A549 (cell line): ENCODE results near the gene ABLIM1. TPM values are rescaled to one million over a fixed set of nuclear protein-coding genes. Genes with fewer than 3 reads are reported as not detected.

Experiments used
- ATAC-seq, 2 experiments: fragments of 200-7000 bp in 1 of 2; fragments of >200 bp in 1 of 2; cut with Nextera tagmentation in 1 of 2; cut with Tn5 transposase in 1 of 2; 3 replicates each; pipeline versions ENCODE4 v1.8.0 to v1.9.1; 2018 to 2020; ENCODE audit warnings: mild to moderate bottlenecking in 1 of 2, moderate library complexity in 1 of 2
- CTCF ChIA-PET: fragments of 300-600 bp; sonication (Branson Sonifier 250); formaldehyde crosslinking; extraction: SDS; loops from one replicate; lab custom pipeline; 2021; ENCODE audit warnings: antibody characterized with exemption, inconsistent platforms; lab: Yijun Ruan, JAX
- POLR2A ChIA-PET: fragments of 350-600 bp; formaldehyde crosslinking; extraction: SDS; loops from one replicate; lab custom pipeline; 2021; ENCODE audit warnings: antibody characterized with exemption, inconsistent platforms; lab: Yijun Ruan, JAX
- DNase-seq, 2 experiments: peaks; one replicate each; pipeline versions ENCODE4 v3.0.0 to v3.0.0-alpha.2; 2011 to 2016; ENCODE audit warnings: low read depth in 1 of 2, low spot score in 1 of 2
- FAIRE-seq: peaks from 2 replicates; lab custom pipeline; 2011; peaks lifted over from hg19 to GRCh38; lab: Jason Lieb, UNC
- H3K27ac ChIP-seq, 2 experiments: fragments of >200 bp; sonication (Bioruptor Twin); formaldehyde crosslinking; 3 replicates each; pipeline ENCODE4 v1.5.1; 2016 to 2017
- H3K4me1 ChIP-seq: fragments of >200 bp; sonication (Bioruptor Twin); formaldehyde crosslinking; 3 replicates; pipeline ENCODE4 v1.6.1; 2016
- H3K4me2 ChIP-seq: fragments of >200 bp; sonication (Bioruptor Twin); formaldehyde crosslinking; 3 replicates; pipeline ENCODE4 v1.6.1; 2016
- H3K4me3 ChIP-seq: fragments of >200 bp; sonication (Bioruptor Twin); formaldehyde crosslinking; 3 replicates; pipeline ENCODE4 v1.5.1; 2016
- H3K9me3 ChIP-seq: fragments of >200 bp; sonication (Bioruptor Twin); formaldehyde crosslinking; 3 replicates; pipeline ENCODE4 v1.6.1; 2016
- BCL3 ChIP-seq: fragments of >200 bp; sonication (Bioruptor Twin); formaldehyde crosslinking; IDR thresholded peaks from 3 replicates; pipeline ENCODE4 v1.6.1; 2016
- BHLHE40 ChIP-seq: IDR thresholded peaks from 2 replicates; pipeline ENCODE4 v1.6.1; 2012; ENCODE audit warnings: low read depth, low read length, inconsistent platforms
- CEBPB ChIP-seq, 2 experiments: fragments of >200 bp in 1 of 2; sonication (Bioruptor Twin) in 1 of 2; formaldehyde crosslinking in 1 of 2; IDR thresholded peaks; 2 replicates each; pipeline ENCODE4 v1.6.1; 2012 to 2016
- CTCF ChIP-seq: fragments of >200 bp; sonication (Bioruptor Twin); formaldehyde crosslinking; IDR thresholded peaks from 3 replicates; pipeline ENCODE4 v1.5.1; 2016
- E2F6 ChIP-seq: IDR thresholded peaks from 2 replicates; pipeline ENCODE4 v1.6.1; 2012; ENCODE audit warnings: low read depth, borderline replicate concordance
- HOXA7 ChIP-seq: fragments of 250-450 bp; sonication (Bioruptor Pico); IDR thresholded peaks from 2 replicates; pipeline ENCODE4 v1.5.0; 2020; ENCODE audit warnings: mild to moderate bottlenecking, moderate library complexity
- HOXB5 ChIP-seq: fragments of 250-450 bp; sonication (Bioruptor Pico); IDR thresholded peaks from 2 replicates; pipeline ENCODE4 v1.5.0; 2020; ENCODE audit warnings: mild to moderate bottlenecking, moderate library complexity
- MAX ChIP-seq: IDR thresholded peaks from 2 replicates; pipeline ENCODE4 v1.6.1; 2012
- MAZ ChIP-seq: fragments of 150-350 bp; IDR thresholded peaks from 2 replicates; pipeline ENCODE4 v1.6.1; 2014; ENCODE audit warnings: antibody characterized with exemption, low read depth, low read length, borderline replicate concordance
- MYC ChIP-seq: IDR thresholded peaks from 2 replicates; pipeline ENCODE4 v1.6.1; 2012; ENCODE audit warnings: mild to moderate bottlenecking, inconsistent platforms, low read length, improper control_type of control experiment, borderline replicate concordance
- NFE2L2 ChIP-seq: fragments of 150-350 bp; conservative IDR thresholded peaks from 2 replicates; pipeline ENCODE4 v1.6.1; 2014; ENCODE audit warnings: low read length
- PHF8 ChIP-seq: fragments of 200-600 bp; sonication (generic); IDR thresholded peaks from 2 replicates; pipeline ENCODE4 v1.6.1; 2016; ENCODE audit warnings: low read depth, mild to moderate bottlenecking, antibody characterized with exemption, moderate library complexity, borderline replicate concordance
- RCOR1 ChIP-seq: fragments of 150-350 bp; IDR thresholded peaks from 2 replicates; pipeline ENCODE4 v1.6.1; 2014; ENCODE audit warnings: antibody characterized with exemption, low read length, low read depth
- RNF2 ChIP-seq: fragments of 200-600 bp; sonication (generic); IDR thresholded peaks from 2 replicates; pipeline ENCODE4 v1.6.1; 2016; ENCODE audit warnings: low read depth, mild to moderate bottlenecking, antibody characterized with exemption, moderate library complexity, borderline replicate concordance
- SMC3 ChIP-seq: fragments of >200 bp; sonication (Bioruptor Twin); formaldehyde crosslinking; IDR thresholded peaks from 3 replicates; pipeline ENCODE4 v1.6.1; 2018; ENCODE audit warnings: inconsistent platforms
- SREBF2 ChIP-seq: fragments of 450-650 bp; IDR thresholded peaks from 2 replicates; pipeline ENCODE4 v1.6.1; 2014; ENCODE audit warnings: mild to moderate bottlenecking, moderate library complexity
- ZC3H11A ChIP-seq: fragments of 450-650 bp; IDR thresholded peaks from 2 replicates; pipeline ENCODE4 v1.6.1; 2014; ENCODE audit warnings: antibody characterized with exemption, mild to moderate bottlenecking
- ZNF302 ChIP-seq: fragments of 250-450 bp; sonication (Bioruptor Pico); IDR thresholded peaks from 2 replicates; pipeline ENCODE4 v1.9.0; 2021; ENCODE audit warnings: inconsistent platforms, mild to moderate bottlenecking, moderate library complexity
- ZSCAN20 ChIP-seq: fragments of 250-450 bp; sonication (Bioruptor Pico); IDR thresholded peaks from 2 replicates; pipeline ENCODE4 v1.8.0; 2022; ENCODE audit warnings: mild to moderate bottlenecking, moderate library complexity
- WGBS: methylation state at CpG from one replicate; pipeline ENCODE4 v1.1.6; 2017; ENCODE audit errors: missing lambda C conversion rate; 5-methylcytosine and 5-hydroxymethylcytosine counted together
- polyA plus RNA-seq, 4 experiments: library from polyadenylated mRNA; depleted of rRNA in 3 of 4; stranded (reverse); fragments of >200 nt; fragmentation: RNase III in 1 of 4; extraction: RNeasy Plus Mini Kit Qiagen cat#74134 plus additional on column Dnase treatment in 1 of 4; gene quantifications; 2 replicates in 3 of 4; 3 replicates in 1 of 4; pipeline ENCODE4 v1.2.3, GENCODE V29; 2011 to 2017
- TF ChIP-seq, protein P1 (sequence below): fragments of 250-450 bp; sonication (Bioruptor Pico); IDR thresholded peaks from 2 replicates; pipeline ENCODE4 v1.5.0; 2021; ENCODE audit warnings: mild to moderate bottlenecking, moderate library complexity, borderline replicate concordance

Gene ABLIM1
- polyA plus RNA-seq, 2 of the 4 experiments (the other 2 are of a cell fraction), result 21.4 to 70.2 TPM

- ChIA-PET CTCF (interaction anchor here (0.7 to 1.9 kb wide), 3 partner anchors 66 to 592 kb away, joined by 4 to 8 read pairs (median 4); no protein-coding TSS in a partner anchor), POLR2A (no interaction called here)
- no peaks in the 10 kb centered on the region for H3K4me1 ChIP-seq
- DNase-seq (no peak), FAIRE-seq (no peak), ATAC-seq (no peak)
- 82% methylated on average over 1 of the region's 1 CpG for WGBS
- H3K27ac ChIP-seq, result no peak overlapping the region
- no peak overlapping the region for H3K4me2 ChIP-seq
- no peaks in the 10 kb centered on the region for H3K9me3 ChIP-seq
- no peak for TF ChIP-seq ZNF302 (CRISPR knock-in tag)
- no peak for TF ChIP-seq HOXB5 (CRISPR knock-in tag)
- TF ChIP-seq CEBPB (IDR thresholded peaks at IDR 0.05), result no peak
- TF ChIP-seq BCL3, result no peak
- no peak for TF ChIP-seq ZSCAN20 (CRISPR knock-in tag)
- TF ChIP-seq MAZ, result no peak
- no peak for TF ChIP-seq CTCF
- no peak overlapping the region for H3K4me3 ChIP-seq
Measured at GRCh38 chr10:114537736-114538135, 120.3 kb downstream of the ABLIM1 start.

DNA sequence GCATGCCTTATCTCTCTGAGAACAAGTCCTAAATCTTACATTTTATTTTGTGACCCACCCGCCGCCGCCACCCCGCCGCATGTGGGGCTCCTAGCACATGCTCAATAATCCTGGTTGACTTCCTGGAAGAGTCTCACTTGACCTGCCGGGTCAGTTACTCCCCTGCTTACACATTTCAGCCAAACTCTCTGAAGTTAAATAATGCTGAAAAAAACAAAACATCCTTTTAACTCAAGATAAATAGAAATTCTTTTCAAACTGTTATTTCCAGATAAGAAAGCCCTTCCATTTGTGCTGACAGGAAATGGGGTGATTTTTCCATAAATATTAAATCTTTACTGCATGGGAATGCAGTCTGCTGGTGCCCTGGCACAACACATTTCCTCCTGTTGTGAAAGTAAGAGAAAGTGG is 123.5 kb downstream of the ABLIM1 start:
- FAIRE-seq, result no peak

More for the DNA sequence above, 123.5 kb downstream of the ABLIM1 start:
- Histone ChIP-seq H3K27ac (no peak overlapping the region), H3K4me1 (no peaks in the 10 kb centered on the region), H3K9me3 (no peaks in the 10 kb centered on the region), H3K4me3 (no peak overlapping the region), H3K4me2 (no peak overlapping the region)
- no peak for TF ChIP-seq HOXA7 (CRISPR knock-in tag)
- no peak for TF ChIP-seq SMC3
- TF ChIP-seq E2F6, result no peak
- TF ChIP-seq ZC3H11A, result no peak
- TF ChIP-seq, protein P1, sequence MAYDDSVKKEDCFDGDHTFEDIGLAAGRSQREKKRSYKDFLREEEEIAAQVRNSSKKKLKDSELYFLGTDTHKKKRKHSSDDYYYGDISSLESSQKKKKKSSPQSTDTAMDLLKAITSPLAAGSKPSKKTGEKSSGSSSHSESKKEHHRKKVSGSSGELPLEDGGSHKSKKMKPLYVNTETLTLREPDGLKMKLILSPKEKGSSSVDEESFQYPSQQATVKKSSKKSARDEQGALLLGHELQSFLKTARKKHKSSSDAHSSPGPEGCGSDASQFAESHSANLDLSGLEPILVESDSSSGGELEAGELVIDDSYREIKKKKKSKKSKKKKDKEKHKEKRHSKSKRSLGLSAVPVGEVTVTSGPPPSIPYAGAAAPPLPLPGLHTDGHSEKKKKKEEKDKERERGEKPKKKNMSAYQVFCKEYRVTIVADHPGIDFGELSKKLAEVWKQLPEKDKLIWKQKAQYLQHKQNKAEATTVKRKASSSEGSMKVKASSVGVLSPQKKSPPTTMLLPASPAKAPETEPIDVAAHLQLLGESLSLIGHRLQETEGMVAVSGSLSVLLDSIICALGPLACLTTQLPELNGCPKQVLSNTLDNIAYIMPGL (CRISPR knock-in tag), result no peak
- no peak for TF ChIP-seq MAX
- TF ChIP-seq RCOR1, result no peak
- no peak for TF ChIP-seq MYC
- no peak for TF ChIP-seq PHF8
- no peak for TF ChIP-seq NFE2L2
- TF ChIP-seq ZNF302 (CRISPR knock-in tag), result no peak
- TF ChIP-seq BHLHE40, result no peak
- no peak for TF ChIP-seq SREBF2
- no peak for TF ChIP-seq CTCF
- no peak for TF ChIP-seq RNF2
- ChIA-PET CTCF (interaction anchor here (1.1 to 7.5 kb wide), 5 partner anchors 9 to 595 kb away, joined by 3 to 42 read pairs (median 7); no protein-coding TSS in a partner anchor), POLR2A (no interaction called here)
- no peak for ATAC-seq
- 93% methylated on average over 6 of the region's 6 CpGs for WGBS
- no peak for DNase-seq
